ENCODE results near the gene RAP1A.

The RAP1A gene

DNA sequence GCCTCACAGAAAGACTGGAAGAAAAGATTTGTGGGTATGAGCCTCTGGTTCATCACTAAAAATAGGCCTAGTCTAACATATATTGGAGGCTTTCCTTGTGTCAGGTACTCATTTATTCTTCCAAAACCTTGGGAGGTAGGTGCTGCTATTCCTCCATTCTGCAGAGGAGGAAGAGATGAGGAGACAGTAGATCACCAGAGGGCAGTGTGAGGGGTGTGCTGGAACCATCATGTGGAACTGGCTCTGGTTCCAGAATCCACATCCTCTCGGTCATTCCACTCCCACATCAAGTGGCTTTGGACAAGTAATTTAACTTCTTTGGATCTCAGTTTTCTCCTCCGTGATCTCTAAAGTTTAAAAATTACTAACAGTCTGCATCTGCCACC lies 127.0 kb downstream of the RAP1A start:
- Histone ChIP-seq H3K4me2 (ENCODE audit: low read depth, low read length, poor library complexity, severe bottlenecking) (no peak overlapping the region), H4K20me1 (ENCODE audit: insufficient read depth, low read length, poor library complexity, severe bottlenecking) (no peaks in the 10 kb centered on the region), H3K4me3 (ENCODE audit: low read length, poor library complexity, severe bottlenecking) (no peak overlapping the region), H3F3A (ENCODE audit: low read depth) (no peaks in the 10 kb centered on the region), H2AFZ (ENCODE audit: low read length) (no peak overlapping the region), H3K9me3 (ENCODE audit: insufficient read depth, low read depth, low read length) (no peaks in the 10 kb centered on the region), H3K9me2 (replicated peaks; ENCODE audit: low read depth, low read length) (no peaks in the 10 kb centered on the region), H3K4me1 (ENCODE audit: insufficient read depth, low read length, poor library complexity, severe bottlenecking) (no peaks in the 10 kb centered on the region), H3K79me2 (ENCODE audit: insufficient read depth, low read length) (no peaks in the 10 kb centered on the region), H3K9ac (ENCODE audit: low read depth, low read length, poor library complexity, severe bottlenecking) (no peak overlapping the region), H3K36me3 (ENCODE audit: insufficient read depth, low read length) (no peaks in the 10 kb centered on the region), H3K27me3 (ENCODE audit: insufficient read depth, low read length, poor library complexity, severe bottlenecking) (no peaks in the 10 kb centered on the region)
- TF ChIP-seq CTCF (conservative IDR thresholded peaks at IDR 0.05; ENCODE audit: low read length), result no peak
- no peak for TF ChIP-seq EZH2phosphoT487 (IDR thresholded peaks at IDR 0.05; ENCODE audit: borderline replicate concordance)

DNA sequence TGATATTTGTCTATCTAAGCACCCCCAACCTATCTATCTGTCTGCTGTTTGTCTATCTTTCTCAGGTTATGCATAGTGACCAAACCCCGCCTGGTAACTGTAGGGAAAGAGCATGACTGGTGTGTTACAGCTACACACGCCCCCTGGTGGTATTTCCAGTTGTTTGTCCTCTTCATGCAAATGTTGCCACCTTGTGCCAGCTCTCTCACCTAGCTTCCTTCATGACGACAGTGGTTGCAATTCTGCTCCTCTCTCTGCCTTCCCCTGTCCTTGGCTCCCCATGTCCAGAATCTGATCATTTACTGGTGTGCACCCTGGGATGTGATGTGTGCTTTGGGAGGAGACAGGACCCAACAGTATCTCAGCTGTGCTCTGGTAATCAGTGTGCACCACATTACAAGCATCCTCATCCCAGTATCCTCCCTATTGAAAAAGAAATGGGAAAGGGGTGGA lies 127.7 kb downstream of the RAP1A start:
- H3F3A ChIP-seq (ENCODE audit: low read depth), result no peaks in the 10 kb centered on the region
- H4K20me1 ChIP-seq (ENCODE audit: insufficient read depth, low read length, poor library complexity, severe bottlenecking), result no peaks in the 10 kb centered on the region
- TF ChIP-seq EZH2phosphoT487 (IDR thresholded peaks at IDR 0.05; ENCODE audit: borderline replicate concordance), result no peak
- TF ChIP-seq CTCF (conservative IDR thresholded peaks at IDR 0.05; ENCODE audit: low read length), result peak; percentile 88
- H3K4me3 ChIP-seq (ENCODE audit: low read length, poor library complexity, severe bottlenecking), result no peak overlapping the region
- H2AFZ ChIP-seq (ENCODE audit: low read length), result no peak overlapping the region
- H3K36me3 ChIP-seq (ENCODE audit: insufficient read depth, low read length), result no peaks in the 10 kb centered on the region
- H3K4me1 ChIP-seq (ENCODE audit: insufficient read depth, low read length, poor library complexity, severe bottlenecking), result no peaks in the 10 kb centered on the region
- H3K27me3 ChIP-seq (ENCODE audit: insufficient read depth, low read length, poor library complexity, severe bottlenecking), result no peaks in the 10 kb centered on the region
- no peaks in the 10 kb centered on the region for H3K9me3 ChIP-seq (ENCODE audit: insufficient read depth, low read depth, low read length)
- no peak overlapping the region for H3K4me2 ChIP-seq (ENCODE audit: low read depth, low read length, poor library complexity, severe bottlenecking)
- no peaks in the 10 kb centered on the region for H3K79me2 ChIP-seq (ENCODE audit: insufficient read depth, low read length)
- H3K9ac ChIP-seq (ENCODE audit: low read depth, low read length, poor library complexity, severe bottlenecking), result no peak overlapping the region
- no peaks in the 10 kb centered on the region for H3K9me2 ChIP-seq (replicated peaks; ENCODE audit: low read depth, low read length)

- no peak overlapping the region for H3K9ac ChIP-seq (ENCODE audit: low read depth, low read length, poor library complexity, severe bottlenecking)
- no peaks in the 10 kb centered on the region for H3K36me3 ChIP-seq (ENCODE audit: insufficient read depth, low read length)
- no peak overlapping the region for H3K4me3 ChIP-seq (ENCODE audit: low read length, poor library complexity, severe bottlenecking)
- no peak overlapping the region for H3K4me2 ChIP-seq (ENCODE audit: low read depth, low read length, poor library complexity, severe bottlenecking)
- H3K27me3 ChIP-seq (ENCODE audit: insufficient read depth, low read length, poor library complexity, severe bottlenecking), result no peaks in the 10 kb centered on the region
- no peaks in the 10 kb centered on the region for H3K9me3 ChIP-seq (ENCODE audit: insufficient read depth, low read depth, low read length)
- no peaks in the 10 kb centered on the region for H3K79me2 ChIP-seq (ENCODE audit: insufficient read depth, low read length)
- no peak overlapping the region for H2AFZ ChIP-seq (ENCODE audit: low read length)
- H3K9me2 ChIP-seq (replicated peaks; ENCODE audit: low read depth, low read length), result no peaks in the 10 kb centered on the region
- H4K20me1 ChIP-seq (ENCODE audit: insufficient read depth, low read length, poor library complexity, severe bottlenecking), result no peaks in the 10 kb centered on the region
- no peak for TF ChIP-seq EZH2phosphoT487 (IDR thresholded peaks at IDR 0.05; ENCODE audit: borderline replicate concordance)
- no peak for TF ChIP-seq CTCF (conservative IDR thresholded peaks at IDR 0.05; ENCODE audit: low read length)
- no peaks in the 10 kb centered on the region for H3K4me1 ChIP-seq (ENCODE audit: insufficient read depth, low read length, poor library complexity, severe bottlenecking)
- no peaks in the 10 kb centered on the region for H3F3A ChIP-seq (ENCODE audit: low read depth)
These were observed 128.4 kb downstream of the RAP1A start for GRCh38 chr1:111747947-111748346.
